ENCODE results near the gene SCUBE1. TPM values are rescaled to one million over a fixed set of nuclear protein-coding genes. Genes with fewer than 3 reads are reported as not detected.
"Not testable (repeated sequence)": the region's sequence is repeated elsewhere in the genome, so short reads cannot be mapped to it uniquely, and the experiment has no call there.

The SCUBE1 gene
- total RNA-seq, 1 donor from 2014 or later: not detected

GRCh38 chr22:43289531-43289963 is 53.6 kb downstream of the SCUBE1 start:
- H3K4me3 Mint-ChIP-seq: no peak overlapping the region
- intact Hi-C loops (cut with micrococcal nuclease): no loop called here
- H3K4me1 Mint-ChIP-seq (ENCODE audit: low read depth): peaks cover 9% of the 10 kb centered on the region
- no peak for DNase-seq (ENCODE audit: low spot score)
- no peaks in the 10 kb centered on the region for H3K9me3 Mint-ChIP-seq
- H3K27ac Mint-ChIP-seq: no peak overlapping the region
- no peaks in the 10 kb centered on the region for H3K36me3 Mint-ChIP-seq (ENCODE audit: low read depth)
- H3K27me3 Mint-ChIP-seq (ENCODE audit: insufficient read depth): peaks cover 4% of the 10 kb centered on the region

GRCh38 chr22:43288807-43289420 is 54.3 kb downstream of the SCUBE1 start:
- no peaks in the 10 kb centered on the region for H3K36me3 Mint-ChIP-seq (ENCODE audit: low read depth)
- no peak for DNase-seq (ENCODE audit: low spot score)
- no peak overlapping the region for H3K4me3 Mint-ChIP-seq
- H3K27ac Mint-ChIP-seq: no peak overlapping the region
- intact Hi-C loops (cut with micrococcal nuclease): no loop called here
- H3K9me3 Mint-ChIP-seq: no peaks in the 10 kb centered on the region
- H3K4me1 Mint-ChIP-seq (ENCODE audit: low read depth): peaks cover 9% of the 10 kb centered on the region
- H3K27me3 Mint-ChIP-seq (ENCODE audit: insufficient read depth): peaks cover 4% of the 10 kb centered on the region

GRCh38 chr22:43288378-43288777 is 54.8 kb downstream of the SCUBE1 start:
- DNase-seq (ENCODE audit: low spot score): no peak
- intact Hi-C loops (cut with micrococcal nuclease): no loop called here
- H3K27ac Mint-ChIP-seq: no peak overlapping the region
- peaks cover 9% of the 10 kb centered on the region for H3K4me1 Mint-ChIP-seq (ENCODE audit: low read depth)
- peaks cover 4% of the 10 kb centered on the region for H3K27me3 Mint-ChIP-seq (ENCODE audit: insufficient read depth)
- H3K9me3 Mint-ChIP-seq: no peaks in the 10 kb centered on the region
- no peaks in the 10 kb centered on the region for H3K36me3 Mint-ChIP-seq (ENCODE audit: low read depth)
- no peak overlapping the region for H3K4me3 Mint-ChIP-seq

GRCh38 chr22:43287441-43287840 is 55.7 kb downstream of the SCUBE1 start:
- Mint-ChIP-seq H3K4me3 (no peak overlapping the region), H3K27me3 (ENCODE audit: insufficient read depth) (peaks cover 4% of the 10 kb centered on the region), H3K9me3 (no peaks in the 10 kb centered on the region), H3K4me1 (ENCODE audit: low read depth) (peaks cover 9% of the 10 kb centered on the region), H3K36me3 (ENCODE audit: low read depth) (no peaks in the 10 kb centered on the region), H3K27ac (no peak overlapping the region)
- no peak for DNase-seq (ENCODE audit: low spot score)
- intact Hi-C loops (cut with micrococcal nuclease): no loop called here

- intact Hi-C loops (cut with micrococcal nuclease): no loop called here
- no peak for DNase-seq (ENCODE audit: low spot score)
Observed at GRCh38 chr22:43281394-43281793, 61.8 kb downstream of the SCUBE1 start.

GRCh38 chr22:43280523-43280886 is 62.7 kb downstream of the SCUBE1 start:
- H3K27me3 Mint-ChIP-seq (ENCODE audit: insufficient read depth); H3K36me3 Mint-ChIP-seq (ENCODE audit: low read depth); H3K9me3 Mint-ChIP-seq; H3K4me1 Mint-ChIP-seq (ENCODE audit: low read depth); H3K27ac Mint-ChIP-seq; DNase-seq (ENCODE audit: low spot score); intact Hi-C loops (cut with micrococcal nuclease); H3K4me3 Mint-ChIP-seq: not testable (repeated sequence)

More at GRCh38 chr22:43281394-43281793, 61.8 kb downstream of the SCUBE1 start:
- no peak overlapping the region for H3K27ac Mint-ChIP-seq
- no peaks in the 10 kb centered on the region for H3K36me3 Mint-ChIP-seq (ENCODE audit: low read depth)
- H3K4me3 Mint-ChIP-seq: no peak overlapping the region
- peaks cover 6% of the 10 kb centered on the region for H3K27me3 Mint-ChIP-seq (ENCODE audit: insufficient read depth)
- no peaks in the 10 kb centered on the region for H3K9me3 Mint-ChIP-seq
- no peaks in the 10 kb centered on the region for H3K4me1 Mint-ChIP-seq (ENCODE audit: low read depth)

- H3K4me3 Mint-ChIP-seq: no peak overlapping the region
- no peaks in the 10 kb centered on the region for H3K9me3 Mint-ChIP-seq
- no peaks in the 10 kb centered on the region for H3K36me3 Mint-ChIP-seq (ENCODE audit: low read depth)
- H3K27me3 Mint-ChIP-seq (ENCODE audit: insufficient read depth): peaks cover 4% of the 10 kb centered on the region
- intact Hi-C loops (cut with micrococcal nuclease): no loop called here
- no peaks in the 10 kb centered on the region for H3K4me1 Mint-ChIP-seq (ENCODE audit: low read depth)
- no peak for DNase-seq (ENCODE audit: low spot score)
- H3K27ac Mint-ChIP-seq: no peak overlapping the region
Observed at GRCh38 chr22:43279867-43280522, 63.2 kb downstream of the SCUBE1 start.

GRCh38 chr22:43277987-43278601 is 65.1 kb downstream of the SCUBE1 start:
- DNase-seq (ENCODE audit: low spot score): no peak
- no peaks in the 10 kb centered on the region for H3K9me3 Mint-ChIP-seq
- no peaks in the 10 kb centered on the region for H3K4me1 Mint-ChIP-seq (ENCODE audit: low read depth)
- intact Hi-C loops (cut with micrococcal nuclease): no loop called here
- H3K4me3 Mint-ChIP-seq: no peak overlapping the region
- no peak overlapping the region for H3K27ac Mint-ChIP-seq
- H3K36me3 Mint-ChIP-seq (ENCODE audit: low read depth): no peaks in the 10 kb centered on the region
- peaks cover 4% of the 10 kb centered on the region for H3K27me3 Mint-ChIP-seq (ENCODE audit: insufficient read depth)

GRCh38 chr22:43277091-43277490 is 66.1 kb downstream of the SCUBE1 start:
- Mint-ChIP-seq H3K27ac (no peak overlapping the region), H3K4me3 (no peak overlapping the region), H3K27me3 (ENCODE audit: insufficient read depth) (peaks cover 2% of the 10 kb centered on the region), H3K36me3 (ENCODE audit: low read depth) (no peaks in the 10 kb centered on the region), H3K9me3 (no peaks in the 10 kb centered on the region), H3K4me1 (ENCODE audit: low read depth) (no peaks in the 10 kb centered on the region)
- DNase-seq (ENCODE audit: low spot score): no peak
- intact Hi-C loops (cut with micrococcal nuclease): no loop called here

GRCh38 chr22:43276321-43276720 is 66.9 kb downstream of the SCUBE1 start:
- Mint-ChIP-seq H3K4me1 (ENCODE audit: low read depth) (peaks cover under 1% of the 10 kb centered on the region), H3K9me3 (no peaks in the 10 kb centered on the region), H3K4me3 (no peak overlapping the region), H3K27ac (no peak overlapping the region), H3K36me3 (ENCODE audit: low read depth) (no peaks in the 10 kb centered on the region), H3K27me3 (ENCODE audit: insufficient read depth) (peaks cover under 1% of the 10 kb centered on the region)
- intact Hi-C loops (cut with micrococcal nuclease): no loop called here
- DNase-seq (ENCODE audit: low spot score): no peak

GRCh38 chr22:43275545-43276317 is 67.4 kb downstream of the SCUBE1 start:
- DNase-seq (ENCODE audit: low spot score): no peak
- Mint-ChIP-seq H3K27me3 (ENCODE audit: insufficient read depth) (peaks cover 2% of the 10 kb centered on the region), H3K9me3 (no peaks in the 10 kb centered on the region), H3K27ac (peak overlapping the region; percentile 31), H3K4me1 (ENCODE audit: low read depth) (peaks cover 6% of the 10 kb centered on the region), H3K4me3 (no peak overlapping the region), H3K36me3 (ENCODE audit: low read depth) (no peaks in the 10 kb centered on the region)
- intact Hi-C loops (cut with micrococcal nuclease): no loop called here

- H3K27me3 Mint-ChIP-seq (ENCODE audit: insufficient read depth): peaks cover 2% of the 10 kb centered on the region
- intact Hi-C loops (cut with micrococcal nuclease): loop anchor here (1.0 kb wide), 2 partner anchors 72 to 111 kb away; no protein-coding TSS in a partner anchor
- peaks cover 11% of the 10 kb centered on the region for H3K4me1 Mint-ChIP-seq (ENCODE audit: low read depth)
- H3K36me3 Mint-ChIP-seq (ENCODE audit: low read depth): no peaks in the 10 kb centered on the region
- no peaks in the 10 kb centered on the region for H3K9me3 Mint-ChIP-seq
- no peak for DNase-seq (ENCODE audit: low spot score)
- H3K4me3 Mint-ChIP-seq: no peak overlapping the region
- H3K27ac Mint-ChIP-seq: no peak overlapping the region
Observed at GRCh38 chr22:43274595-43275240, 68.5 kb downstream of the SCUBE1 start.
